Osteoblast (primary cell): ENCODE measurements around the gene BPIFB4. TPM values are rescaled to one million over a fixed set of nuclear protein-coding genes. Genes with fewer than 3 reads are reported as not detected.
"Not testable (repeated sequence)": the region's sequence is repeated elsewhere in the genome, so short reads cannot be mapped to it uniquely, and the experiment has no call there.

ENCODE experiments used
- DNase-seq: peaks from one replicate; pipeline ENCODE4 v3.0.0; 2011; ENCODE audit warnings: low spot score, mixed read lengths; ENCODE audit not compliant: insufficient read length; ENCODE audit errors: missing footprints
- H2AFZ ChIP-seq: 2 replicates; pipeline ENCODE4 v1.6.0; 2011; ENCODE audit warnings: mild to moderate bottlenecking, low read length
- H3K27ac ChIP-seq: 2 replicates; pipeline ENCODE4 v1.5.1; 2011; ENCODE audit warnings: mild to moderate bottlenecking, low read depth, low read length, moderate library complexity
- H3K27me3 ChIP-seq: 2 replicates; pipeline ENCODE4 v1.6.0; 2012; ENCODE audit warnings: mild to moderate bottlenecking, control low read depth, inconsistent platforms, low read length, moderate library complexity; ENCODE audit not compliant: insufficient read depth
- H3K36me3 ChIP-seq: 2 replicates; pipeline ENCODE4 v1.5.1; 2011; ENCODE audit warnings: mild to moderate bottlenecking, low read length, control low read depth, moderate library complexity; ENCODE audit not compliant: insufficient read depth
- H3K4me1 ChIP-seq: 2 replicates; pipeline ENCODE4 v1.5.1; 2011; ENCODE audit warnings: mild to moderate bottlenecking, low read length, control low read depth, moderate library complexity; ENCODE audit not compliant: insufficient read depth
- H3K4me2 ChIP-seq: 2 replicates; pipeline ENCODE4 v1.6.0; 2011; ENCODE audit warnings: mild to moderate bottlenecking, low read length; ENCODE audit not compliant: insufficient read depth
- H3K4me3 ChIP-seq: fragments of 200-600 bp; sonication (generic); 3 replicates; pipeline ENCODE4 v1.5.1; 2012; ENCODE audit warnings: mild to moderate bottlenecking, low read length, inconsistent platforms; ENCODE audit not compliant: insufficient read depth
- H3K79me2 ChIP-seq: 2 replicates; pipeline ENCODE4 v1.6.0; 2012; ENCODE audit warnings: mild to moderate bottlenecking, low read length, control low read depth, inconsistent platforms; ENCODE audit not compliant: insufficient read depth
- H3K9me3 ChIP-seq: 2 replicates; pipeline ENCODE4 v1.5.1; 2011; ENCODE audit warnings: low read depth, low read length, control low read depth
- H4K20me1 ChIP-seq: 2 replicates; pipeline ENCODE4 v1.6.0; 2012; ENCODE audit warnings: mild to moderate bottlenecking, low read length, control low read depth; ENCODE audit not compliant: insufficient read depth
- total RNA-seq: library from RNA; depleted of rRNA; stranded (reverse); fragments of >200 nt; gene quantifications from 2 replicates; pipeline ENCODE4 v1.2.3, GENCODE V29; 2012
- TF ChIP-seq, protein P1 (sequence below): IDR thresholded peaks from 2 replicates; pipeline ENCODE4 v1.5.1; 2011; ENCODE audit warnings: mild to moderate bottlenecking, low read depth, low read length, moderate library complexity; ENCODE audit errors: extremely low read depth

BPIFB4 gene
- total RNA-seq, 1 donor: not detected

DNA sequence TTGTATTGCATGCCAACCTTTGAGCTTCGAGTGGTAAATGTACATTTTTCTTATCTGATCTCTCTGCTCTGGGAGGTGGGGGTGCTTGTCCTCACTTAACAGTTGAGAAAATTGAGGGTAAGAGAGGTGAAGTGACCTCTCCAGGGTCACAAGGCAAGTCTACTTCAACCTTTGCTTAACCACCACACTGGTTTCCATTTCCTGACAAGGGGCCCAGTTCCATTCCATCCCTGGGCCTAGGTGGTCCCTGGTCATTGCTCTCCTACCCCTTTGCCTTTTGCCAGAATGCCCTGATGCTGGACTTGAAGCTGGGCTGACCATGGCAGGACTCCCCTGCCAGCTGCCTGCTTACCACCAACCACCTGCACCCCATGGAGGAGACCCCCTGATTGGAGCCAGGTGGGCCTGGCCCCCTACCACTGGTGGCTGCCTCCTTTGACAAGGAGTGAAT is 35.7 kb upstream of the BPIFB4 start:
- H3K79me2 ChIP-seq: no peaks in the 10 kb centered on the region
- H3K4me1 ChIP-seq: no peaks in the 10 kb centered on the region
- no peaks in the 10 kb centered on the region for H4K20me1 ChIP-seq
- H3K4me2 ChIP-seq: no peak overlapping the region
- no peak overlapping the region for H3K4me3 ChIP-seq
- peak; percentile 8 for DNase-seq
- TF ChIP-seq, protein P1, sequence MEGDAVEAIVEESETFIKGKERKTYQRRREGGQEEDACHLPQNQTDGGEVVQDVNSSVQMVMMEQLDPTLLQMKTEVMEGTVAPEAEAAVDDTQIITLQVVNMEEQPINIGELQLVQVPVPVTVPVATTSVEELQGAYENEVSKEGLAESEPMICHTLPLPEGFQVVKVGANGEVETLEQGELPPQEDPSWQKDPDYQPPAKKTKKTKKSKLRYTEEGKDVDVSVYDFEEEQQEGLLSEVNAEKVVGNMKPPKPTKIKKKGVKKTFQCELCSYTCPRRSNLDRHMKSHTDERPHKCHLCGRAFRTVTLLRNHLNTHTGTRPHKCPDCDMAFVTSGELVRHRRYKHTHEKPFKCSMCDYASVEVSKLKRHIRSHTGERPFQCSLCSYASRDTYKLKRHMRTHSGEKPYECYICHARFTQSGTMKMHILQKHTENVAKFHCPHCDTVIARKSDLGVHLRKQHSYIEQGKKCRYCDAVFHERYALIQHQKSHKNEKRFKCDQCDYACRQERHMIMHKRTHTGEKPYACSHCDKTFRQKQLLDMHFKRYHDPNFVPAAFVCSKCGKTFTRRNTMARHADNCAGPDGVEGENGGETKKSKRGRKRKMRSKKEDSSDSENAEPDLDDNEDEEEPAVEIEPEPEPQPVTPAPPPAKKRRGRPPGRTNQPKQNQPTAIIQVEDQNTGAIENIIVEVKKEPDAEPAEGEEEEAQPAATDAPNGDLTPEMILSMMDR: no peak
- no peaks in the 10 kb centered on the region for H3K9me3 ChIP-seq
- H3K27me3 ChIP-seq: no peaks in the 10 kb centered on the region
- no peak overlapping the region for H2AFZ ChIP-seq
- H3K36me3 ChIP-seq: no peaks in the 10 kb centered on the region
- no peak overlapping the region for H3K27ac ChIP-seq

GRCh38 chr20:33045129-33045721 is 34.2 kb upstream of the BPIFB4 start:
- H3K79me2 ChIP-seq, DNase-seq, H3K4me1 ChIP-seq, H3K4me2 ChIP-seq, H3K9me3 ChIP-seq, H2AFZ ChIP-seq, H3K36me3 ChIP-seq, H3K27me3 ChIP-seq, H4K20me1 ChIP-seq, H3K4me3 ChIP-seq, H3K27ac ChIP-seq: not testable (repeated sequence)

DNA sequence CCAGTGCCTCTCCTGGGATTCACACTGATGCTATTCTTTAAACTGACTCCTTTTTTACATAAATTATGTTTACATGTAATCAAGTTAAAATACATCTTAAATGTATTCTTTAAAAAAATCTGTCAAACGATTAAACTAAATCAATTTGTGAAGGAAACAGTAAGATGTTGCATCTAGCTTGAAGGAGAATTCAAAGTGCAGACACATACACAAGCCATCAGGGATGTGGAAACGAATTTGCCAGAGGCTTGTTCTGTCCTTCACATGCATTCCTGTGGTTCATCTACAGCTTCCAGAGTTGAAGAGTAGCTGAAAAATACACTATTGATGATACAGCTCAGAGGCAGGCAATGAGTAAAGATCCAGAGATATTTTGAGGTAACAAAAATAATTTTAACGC is 33.0 kb upstream of the BPIFB4 start:
- Histone ChIP-seq H3K27me3 (no peaks in the 10 kb centered on the region), H2AFZ (no peak overlapping the region), H3K4me1 (no peaks in the 10 kb centered on the region), H3K79me2 (no peaks in the 10 kb centered on the region), H3K27ac (no peak overlapping the region), H3K4me3 (no peak overlapping the region), H3K36me3 (no peaks in the 10 kb centered on the region), H3K9me3 (no peaks in the 10 kb centered on the region), H4K20me1 (no peaks in the 10 kb centered on the region), H3K4me2 (no peak overlapping the region)
- TF ChIP-seq, protein P1: no peak
- DNase-seq: peak; percentile 41

DNA sequence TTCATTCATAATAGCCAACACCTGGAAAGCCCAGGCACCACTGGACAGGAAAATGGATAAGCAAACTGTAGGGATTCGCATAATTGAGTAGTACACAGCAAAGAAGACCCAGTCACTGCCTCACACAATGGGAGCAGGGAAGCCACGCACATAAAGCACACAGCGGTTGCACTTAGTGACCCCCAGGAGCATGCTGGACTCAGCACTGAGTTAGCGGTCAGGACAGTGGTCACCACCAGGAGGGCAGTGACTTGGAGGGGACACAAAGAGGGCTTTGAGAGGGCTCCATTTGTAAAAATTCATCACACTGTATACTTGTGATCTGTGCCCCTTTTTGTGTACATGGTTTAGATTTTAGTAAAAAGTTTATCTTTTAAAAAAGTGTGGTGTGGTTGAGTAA is 28.1 kb upstream of the BPIFB4 start:
- H3K27me3 ChIP-seq: no peaks in the 10 kb centered on the region
- H3K79me2 ChIP-seq: no peaks in the 10 kb centered on the region
- no peaks in the 10 kb centered on the region for H3K36me3 ChIP-seq
- no peak for DNase-seq
- no peak overlapping the region for H3K4me3 ChIP-seq
- no peaks in the 10 kb centered on the region for H3K9me3 ChIP-seq
- H3K4me1 ChIP-seq: no peaks in the 10 kb centered on the region
- no peak overlapping the region for H3K4me2 ChIP-seq
- TF ChIP-seq, protein P1: no peak
- H3K27ac ChIP-seq: no peak overlapping the region
- H2AFZ ChIP-seq: no peak overlapping the region
- no peaks in the 10 kb centered on the region for H4K20me1 ChIP-seq
